OCI-LY7 (cell line): ENCODE measurements around the gene HOXC10. TPM values are rescaled to one million over a fixed set of nuclear protein-coding genes. Genes with fewer than 3 reads are reported as not detected.
A peak's percentile ranks its signal among the peaks of the same experiment; 100 is the strongest.

ENCODE experiments used
- Bru-seq: library from RNA; stranded (reverse); fragments of 400-500 nt; gene quantifications from one replicate; lab custom pipeline; 2021; lab: Mats Ljungman, UMichigan
- BruChase-seq, 2 experiments: library from RNA; stranded (reverse); fragments of 400-500 nt; gene quantifications; one replicate each; lab custom pipeline; 2021; lab: Mats Ljungman, UMichigan
- BruUV-seq: library from RNA; stranded (reverse); fragments of 400-500 nt; replicated peaks from 2 replicates; lab custom pipeline; 2021; lab: Mats Ljungman, UMichigan
- CTCF ChIA-PET: fragments of 300-600 bp; sonication (Branson Sonifier 250); formaldehyde crosslinking; loops from one replicate; lab custom pipeline; 2022; ENCODE audit warnings: antibody characterized with exemption; ENCODE audit not compliant: unreplicated experiment; lab: Charles Lee
- POLR2A ChIA-PET: fragments of 300-600 bp; sonication (Branson Sonifier 250); formaldehyde crosslinking; loops from one replicate; lab custom pipeline; 2022; ENCODE audit warnings: antibody characterized with exemption; lab: Charles Lee
- DNase-seq: peaks from one replicate; pipeline ENCODE4 v3.0.0-alpha.2; 2015; ENCODE audit warnings: low spot score
- H2AFZ ChIP-seq: fragments of 200-600 bp; sonication (generic), shearing (Covaris generic); 2 replicates; pipeline ENCODE4 v1.6.1; 2014; ENCODE audit warnings: mild to moderate bottlenecking, antibody characterized with exemption, low read length, moderate library complexity
- H3K27ac ChIP-seq: fragments of 200-600 bp; sonication (generic); 2 replicates; pipeline ENCODE4 v1.5.1; 2014; ENCODE audit warnings: mixed run types, low read depth, mild to moderate bottlenecking, moderate library complexity, low read length, inconsistent platforms; ENCODE audit not compliant: poor library complexity, severe bottlenecking
- H3K36me3 ChIP-seq: fragments of 200-600 bp; sonication (generic); 2 replicates; pipeline ENCODE4 v1.6.1; 2014; ENCODE audit warnings: mild to moderate bottlenecking, antibody characterized with exemption, low read length, moderate library complexity, mixed read lengths; ENCODE audit not compliant: insufficient read depth
- H3K4me1 ChIP-seq: fragments of 200-600 bp; sonication (generic); 2 replicates; pipeline ENCODE4 v1.5.1; 2014; ENCODE audit warnings: mild to moderate bottlenecking, low read length; ENCODE audit not compliant: insufficient read depth, poor library complexity, severe bottlenecking
- H3K4me2 ChIP-seq: fragments of 200-600 bp; sonication (generic); 2 replicates; pipeline ENCODE4 v1.6.1; 2014; ENCODE audit warnings: mild to moderate bottlenecking, low read length
- H3K4me3 ChIP-seq: fragments of 200-600 bp; sonication (generic); 2 replicates; pipeline ENCODE4 v1.5.1; 2014; ENCODE audit warnings: mild to moderate bottlenecking, low read depth, low read length; ENCODE audit not compliant: poor library complexity, severe bottlenecking
- H3K79me2 ChIP-seq: fragments of 200-600 bp; sonication (generic); 2 replicates; pipeline ENCODE4 v1.6.1; 2016; ENCODE audit warnings: low read depth, mild to moderate bottlenecking, low read length, moderate library complexity, mixed read lengths; ENCODE audit not compliant: insufficient read depth
- H3K9me2 ChIP-seq: fragments of 200-600 bp; sonication (generic); 2 replicates; pipeline ENCODE4 v1.6.1; 2016; ENCODE audit warnings: mild to moderate bottlenecking, low read length, mixed read lengths; ENCODE audit not compliant: insufficient read depth
- H3K9me3 ChIP-seq: fragments of 200-600 bp; sonication (generic); 2 replicates; pipeline ENCODE4 v1.6.1; 2014; ENCODE audit warnings: mild to moderate bottlenecking, mixed run types, low read length, mixed read lengths
- H4K20me1 ChIP-seq: fragments of 200-600 bp; sonication (generic); 2 replicates; pipeline ENCODE4 v1.6.1; 2014; ENCODE audit warnings: mild to moderate bottlenecking, antibody characterized with exemption, low read length, moderate library complexity, mixed read lengths; ENCODE audit not compliant: insufficient read depth
- EZH2phosphoT487 ChIP-seq: fragments of 200-600 bp; sonication (generic); IDR thresholded peaks from 2 replicates; pipeline ENCODE4 v1.6.1; 2018; ENCODE audit warnings: low read depth, borderline replicate concordance, mild to moderate bottlenecking, mixed run types, antibody characterized with exemption, low read length, moderate library complexity, mixed read lengths
- intact Hi-C: fragments of 100-400 bp; cut with micrococcal nuclease; formaldehyde crosslinking; loops from one replicate; pipeline ENCODE4 v1.10.0; 2022; ENCODE audit not compliant: unreplicated experiment
- long read RNA-seq: library from polyadenylated mRNA; stranded (forward); transcript quantifications from one replicate; pipeline ENCODE4 v2.0.0, GENCODE V29; 2022
- total RNA-seq, 2 experiments: library from RNA; depleted of rRNA in 1 of 2; stranded (reverse); fragments of >200 nt in 1 of 2; shearing (Covaris generic) in 1 of 2; gene quantifications; 2 replicates each; pipeline ENCODE4 v1.2.3, GENCODE V29; 2014 to 2022
- TF ChIP-seq, protein P1 (sequence below): fragments of 200-600 bp; sonication (generic); conservative IDR thresholded peaks from 2 replicates; pipeline ENCODE4 v1.5.1; 2014; ENCODE audit warnings: mild to moderate bottlenecking, antibody characterized with exemption, low read length, moderate library complexity, mixed read lengths

The HOXC10 gene
- total RNA-seq (2014; rRNA removed; shearing (Covaris generic)) (0.28 TPM in 1 of 2 replicates, not detected in the other), total RNA-seq (2022) (0.25 TPM in 1 of 2 replicates, not detected in the other), Bru-seq, nascent RNA (percentile 17 among the genes with signal in this experiment), BruChase-seq, experiment 1, labeled RNA remaining after a 6-hour chase (not detected), BruChase-seq, experiment 2, labeled RNA remaining after a 2-hour chase (percentile 25 among the genes with signal in this experiment)
- long read RNA-seq: 0 reads

DNA sequence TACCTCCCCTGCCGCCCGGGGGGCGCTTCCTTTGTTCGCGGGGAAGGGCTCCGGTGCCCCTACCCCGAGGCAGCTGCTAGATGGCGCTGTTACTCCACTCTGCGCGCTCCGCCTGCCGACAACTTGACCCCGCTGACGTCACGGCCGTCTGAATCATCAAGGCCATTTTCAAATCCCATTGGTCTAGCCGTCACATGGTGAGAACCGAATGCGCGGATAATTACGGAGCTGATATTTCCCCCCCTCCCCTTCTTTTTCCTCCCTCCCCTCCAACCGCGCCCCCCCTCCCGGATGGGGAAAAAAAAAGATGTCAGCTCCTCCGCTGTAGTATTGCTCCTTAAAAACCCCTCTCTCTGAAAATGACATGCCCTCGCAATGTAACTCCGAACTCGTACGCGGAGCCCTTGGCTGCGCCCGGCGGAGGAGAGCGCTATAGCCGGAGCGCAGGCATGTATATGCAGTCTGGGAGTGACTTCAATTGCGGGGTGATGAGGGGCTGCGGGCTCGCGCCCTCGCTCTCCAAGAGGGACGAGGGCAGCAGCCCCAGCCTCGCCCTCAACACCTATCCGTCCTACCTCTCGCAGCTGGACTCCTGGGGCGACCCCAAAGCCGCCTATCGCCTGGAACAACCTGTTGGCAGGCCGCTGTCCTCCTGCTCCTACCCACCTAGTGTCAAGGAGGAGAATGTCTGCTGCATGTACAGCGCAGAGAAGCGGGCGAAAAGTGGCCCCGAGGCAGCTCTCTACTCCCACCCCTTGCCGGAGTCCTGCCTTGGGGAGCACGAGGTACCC, at the start of gene HOXC10:
Gene HOXC10, plus strand, starts transcription at position 246 of the 791 bp plus-strand sequence. Its CDS starts 114 bp downstream, at position 360.
- POLR2A ChIA-PET: interaction anchor here (0.6 kb wide), 1 partner anchor 32 kb away, joined by 4 read pairs; no protein-coding TSS in a partner anchor
- peak; percentile 95 for DNase-seq
- Histone ChIP-seq H3K9me3 (no peaks in the 10 kb centered on the region), H3K27ac (no peak within 1 kb of the TSS), H4K20me1 (no peaks in the 10 kb centered on the region), H3K9me2 (no peaks in the 10 kb centered on the region), H3K4me1 (peaks cover 49% of the 10 kb centered on the region), H3K79me2 (no peaks in the 10 kb centered on the region), H3K4me3 (peak within 1 kb of the TSS; percentile 30), H3K36me3 (no peaks in the 10 kb centered on the region), H2AFZ (peak within 1 kb of the TSS; percentile 10; the same call in 1 of the 2 replicates), H3K4me2 (peak within 1 kb of the TSS; percentile 41)
- TF ChIP-seq EZH2phosphoT487: no peak
- TF ChIP-seq, protein P1, sequence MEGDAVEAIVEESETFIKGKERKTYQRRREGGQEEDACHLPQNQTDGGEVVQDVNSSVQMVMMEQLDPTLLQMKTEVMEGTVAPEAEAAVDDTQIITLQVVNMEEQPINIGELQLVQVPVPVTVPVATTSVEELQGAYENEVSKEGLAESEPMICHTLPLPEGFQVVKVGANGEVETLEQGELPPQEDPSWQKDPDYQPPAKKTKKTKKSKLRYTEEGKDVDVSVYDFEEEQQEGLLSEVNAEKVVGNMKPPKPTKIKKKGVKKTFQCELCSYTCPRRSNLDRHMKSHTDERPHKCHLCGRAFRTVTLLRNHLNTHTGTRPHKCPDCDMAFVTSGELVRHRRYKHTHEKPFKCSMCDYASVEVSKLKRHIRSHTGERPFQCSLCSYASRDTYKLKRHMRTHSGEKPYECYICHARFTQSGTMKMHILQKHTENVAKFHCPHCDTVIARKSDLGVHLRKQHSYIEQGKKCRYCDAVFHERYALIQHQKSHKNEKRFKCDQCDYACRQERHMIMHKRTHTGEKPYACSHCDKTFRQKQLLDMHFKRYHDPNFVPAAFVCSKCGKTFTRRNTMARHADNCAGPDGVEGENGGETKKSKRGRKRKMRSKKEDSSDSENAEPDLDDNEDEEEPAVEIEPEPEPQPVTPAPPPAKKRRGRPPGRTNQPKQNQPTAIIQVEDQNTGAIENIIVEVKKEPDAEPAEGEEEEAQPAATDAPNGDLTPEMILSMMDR: peak; percentile 76
- intact Hi-C loops: loop anchor here (10.0 kb wide), 2 partner anchors 190 to 280 kb away; no protein-coding TSS in a partner anchor
- CTCF ChIA-PET: interaction anchor here (0.5 to 1.2 kb wide), 5 partner anchors 11 to 224 kb away, joined by 3 read pairs; no protein-coding TSS in a partner anchor
- no TSS peak for BruUV-seq

DNA sequence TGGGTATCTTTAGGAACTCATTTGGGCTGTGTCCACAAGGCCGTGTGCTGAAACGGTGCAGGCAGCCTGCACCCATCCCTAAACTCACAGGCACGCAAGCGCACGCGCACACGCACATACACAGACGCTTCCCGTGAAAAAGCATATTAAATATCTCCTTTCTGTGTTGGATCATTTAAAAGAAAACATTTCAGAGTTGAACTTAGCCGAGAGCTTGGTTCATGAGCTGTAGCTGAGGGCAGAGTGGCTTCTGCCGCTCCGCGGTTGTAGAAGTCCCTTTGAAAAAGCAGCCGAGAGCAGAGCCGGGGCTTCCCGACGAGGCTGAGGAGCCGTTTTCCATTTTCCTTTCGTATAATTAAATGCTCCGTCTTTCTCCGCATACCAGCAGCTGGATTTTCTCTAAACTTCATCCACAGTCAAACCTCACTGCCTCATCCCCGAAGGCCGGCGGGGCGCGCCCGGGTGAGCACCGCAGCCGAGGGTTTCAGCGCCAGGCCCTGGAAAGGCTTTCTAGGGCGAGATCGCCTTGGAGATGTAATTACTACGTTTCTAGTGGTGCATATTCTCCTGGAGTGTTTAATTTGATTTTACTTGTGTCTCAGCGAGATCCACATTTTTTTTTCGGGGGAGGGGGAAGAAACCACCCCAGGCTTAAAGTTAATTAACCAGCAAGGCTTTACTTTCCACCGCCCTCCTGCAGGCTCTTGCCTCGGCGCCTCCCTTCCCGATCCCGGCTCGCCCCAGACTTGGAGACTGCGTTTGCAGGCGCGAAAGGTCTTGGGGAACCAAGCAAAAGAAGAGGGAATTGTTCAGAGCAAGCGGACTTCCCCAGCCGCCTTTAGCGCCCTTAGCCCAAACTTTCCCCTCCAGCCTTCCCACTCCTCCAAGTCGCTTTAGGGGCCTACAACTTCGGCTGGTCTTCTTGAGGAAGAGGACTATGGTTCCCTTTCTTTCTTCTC, 49.3 kb upstream of the HOXC10 start:
- ChIA-PET POLR2A (interaction anchor here (0.5 kb wide), 1 partner anchor 18 kb away, joined by 3 read pairs; no protein-coding TSS in a partner anchor), CTCF (interaction anchor here (0.6 kb wide), 1 partner anchor 275 kb away, joined by 4 read pairs; no protein-coding TSS in a partner anchor)
- H3K79me2 ChIP-seq: no peaks in the 10 kb centered on the region
- no peaks in the 10 kb centered on the region for H4K20me1 ChIP-seq
- TF ChIP-seq EZH2phosphoT487: no peak
- TF ChIP-seq, protein P1: no peak
- BruUV-seq: no TSS peak
- intact Hi-C loops: no loop called here
- H3K9me2 ChIP-seq: no peaks in the 10 kb centered on the region
- H3K9me3 ChIP-seq: no peaks in the 10 kb centered on the region
- no peak overlapping the region for H2AFZ ChIP-seq
- no peak overlapping the region for H3K4me2 ChIP-seq
- H3K4me1 ChIP-seq: no peaks in the 10 kb centered on the region
- no peak overlapping the region for H3K27ac ChIP-seq
- no peak for DNase-seq
- H3K4me3 ChIP-seq: no peak overlapping the region
- no peaks in the 10 kb centered on the region for H3K36me3 ChIP-seq
